ENCODE results near the gene FGF12. TPM values are rescaled to one million over a fixed set of nuclear protein-coding genes. Genes with fewer than 3 reads are reported as not detected.

Gene FGF12
- total and polyA plus RNA-seq, 2 of the 13 experiments (the other 11 are each of a cell fraction or from before 2014, with no cell fraction given): 0.07 TPM; not detected in 1

- TF ChIP-seq SMARCE1 (IDR thresholded peaks at IDR 0.05; ENCODE audit: borderline replicate concordance): no peak
- no peak for TF ChIP-seq SIN3A (IDR thresholded peaks at IDR 0.05; ENCODE audit: borderline replicate concordance, low read depth, low read length)
These were observed 635.5 kb downstream of the FGF12 start (continued) for GRCh38 chr3:192091831-192092230.

GRCh38 chr3:192090586-192090985 is 636.8 kb downstream of the FGF12 start:
- DNase-seq (ENCODE audit: low spot score) (peak; percentile 19), ATAC-seq (peak; percentile 88), FAIRE-seq (no peak)
- no peaks in the 10 kb centered on the region; a peak in 1 of 5 replicates for H3K27me3 ChIP-seq (ENCODE audit: control insufficient read depth in 1 of 2, insufficient read depth in 2 of 2, low read length in 2 of 2)
- no peak overlapping the region for H3K27ac ChIP-seq (ENCODE audit: extremely low read length, insufficient read depth, low read length)
- H3K36me3 ChIP-seq (replicated peaks in 1 of 2; ENCODE audit: control insufficient read depth in 1 of 2, insufficient read depth in 2 of 2, low read length in 2 of 2): no peaks in the 10 kb centered on the region
- ChIA-PET CTCF (ENCODE audit: low intra/inter-chr PET ratio, low total read pairs) (no interaction called here), POLR2A (no interaction called here)
- no peak overlapping the region for H2AFZ ChIP-seq (ENCODE audit: low read length)
- BruUV-seq (replicated peaks): no TSS peak
- H3K9me3 ChIP-seq (ENCODE audit: low read length): no peaks in the 10 kb centered on the region
- H3K4me3 ChIP-seq (replicated peaks in 1 of 3; ENCODE audit: insufficient read depth in 1 of 3, low read depth in 2 of 3, low read length in 3 of 3): no peak overlapping the region
- no peak for TF ChIP-seq ZNF503 (CRISPR knock-in tag; IDR thresholded peaks at IDR 0.05)
- TF ChIP-seq CTCF (CRISPR knock-in tag; IDR thresholded peaks at IDR 0.05): peak; percentile 33
- no peaks in the 10 kb centered on the region for H3K4me1 ChIP-seq (ENCODE audit: insufficient read depth, low read length)
- H3K4me2 ChIP-seq (ENCODE audit: low read depth, low read length): no peak overlapping the region
- in situ Hi-C loops (cut with HindIII; ENCODE audit: extremely low pct_ligation_motif_present, low pct_unique_long_range_greater_than_20kb): no loop called here
- no peaks in the 10 kb centered on the region for H3K79me2 ChIP-seq (ENCODE audit: insufficient read depth, low read length)
- no peak overlapping the region for H3K9ac ChIP-seq (ENCODE audit: insufficient read depth, low read depth, low read length)
- intact Hi-C loops (cut with micrococcal nuclease; ENCODE audit: unreplicated experiment): no loop called here
- H4K20me1 ChIP-seq (ENCODE audit: insufficient read depth, low read length): no peaks in the 10 kb centered on the region

Small RNA genes within 50 kb of the gene (small RNA-seq; reads per million reads assigned to genes)
- 0 reads per million in 3 experiments for gene RF01210 (ENCODE audit: insufficient read depth in 2 of 3, insufficient read length in 3 of 3, low read depth in 2 of 3, low replicate concordance in 1 of 3)
- gene RNU1-20P (ENCODE audit: insufficient read depth in 2 of 3, insufficient read length in 3 of 3, low read depth in 2 of 3, low replicate concordance in 1 of 3): 0 to 0.97 (median 0) reads per million in 3 experiments

Other genes with a start within 250 kb of the FGF12 start
- 1.6 and 2.8 TPM in 2 replicates for gene MB21D2, start 190.3 kb upstream of the FGF12 start, total RNA-seq (2016; rRNA removed; fragmentation: Illumina TruSeq; extraction: Trizol)
- gene MB21D2, start 190.3 kb upstream of the FGF12 start, polyA plus RNA-seq (2011; rRNA removed): 0.85 and 0.90 TPM in 2 replicates

All from HepG2 (cell line).